Heart right ventricle (tissue), 16 donors: ENCODE data around the gene PLCB4. TPM values are rescaled to one million over a fixed set of nuclear protein-coding genes. Genes with fewer than 3 reads are reported as not detected.

ENCODE experiments used
- ATAC-seq, 8 donors: fragments of 200-7000 bp; cut with Tn5 transposase; one replicate each; pipeline ENCODE4 v1.9.1; 2020; ENCODE audit warnings: mild to moderate bottlenecking in 8 of 8, moderate library complexity in 8 of 8, moderate number of reproducible peaks in 1 of 8
- DNase-seq, 2 donors: peaks; one replicate each; pipeline ENCODE4 v3.0.0-alpha.2; 2020
- H3K27ac ChIP-seq, 10 donors: fragments of 200-600 bp; sonication (generic) in 2 of 10; one replicate each; pipeline versions ENCODE4 v1.5.0 to v1.8.0; 2020 to 2022; ENCODE audit warnings: mild to moderate bottlenecking in 3 of 10
- H3K27me3 ChIP-seq, 7 donors: fragments of 200-600 bp; one replicate each; pipeline ENCODE4 v1.8.0; 2021 to 2022; ENCODE audit warnings: mild to moderate bottlenecking in 2 of 7
- H3K36me3 ChIP-seq, 9 donors: fragments of 200-600 bp; sonication (generic) in 1 of 9; one replicate each; pipeline versions ENCODE4 v1.5.0 to v1.8.0; 2020 to 2022; ENCODE audit warnings: mild to moderate bottlenecking in 2 of 9
- H3K4me1 ChIP-seq, 9 donors: fragments of 200-600 bp; sonication (generic) in 1 of 9; one replicate each; pipeline versions ENCODE4 v1.5.0 to v1.8.0; 2020 to 2022; ENCODE audit warnings: mild to moderate bottlenecking in 4 of 9
- H3K4me3 ChIP-seq, 10 donors: fragments of 200-600 bp; sonication (generic) in 2 of 10; one replicate each; pipeline versions ENCODE4 v1.5.0 to v1.8.0; 2020 to 2022; ENCODE audit warnings: mild to moderate bottlenecking in 7 of 10, moderate library complexity in 2 of 10
- H3K9me3 ChIP-seq, 11 donors: fragments of 200-600 bp in 10 of 11; sonication (generic) in 2 of 11; one replicate each; pipeline versions ENCODE4 v1.5.0 to v1.8.0; 2013 to 2022; ENCODE audit warnings: mild to moderate bottlenecking in 2 of 11, control low read depth in 1 of 11, moderate library complexity in 1 of 11
- WGBS, 2 donors: extraction: QIAGEN DNeasy Blood & Tissue Kit; methylation state at CpG; one replicate each; pipeline ENCODE4 v1.1.7; 2013; ENCODE audit warnings: inconsistent platforms in 1 of 2; 5-methylcytosine and 5-hydroxymethylcytosine counted together
- intact Hi-C, 10 donors: fragments of 100-400 bp; cut with DNase I; formaldehyde crosslinking; loops; one replicate each; pipeline versions ENCODE4 v1.11.1 to v1.14.2; 2022
- polyA plus RNA-seq, 2 donors: library from polyadenylated mRNA; stranded (reverse); fragments of 200-250 nt; gene quantifications; one replicate each; pipeline ENCODE4 v1.2.3, GENCODE V29; 2013
- total RNA-seq, 10 donors: library from RNA; stranded (reverse); fragmentation: NEBNext Ultra II Directional in 3 of 10; extraction: Animal tissue kit (Norgen Biotek cat#: 25700) in 3 of 10; gene quantifications; one replicate each; pipeline versions ENCODE4 v1.2.1 to v1.2.4, GENCODE V29; 2021 to 2023
- TF ChIP-seq, protein P1 (sequence below), 9 donors: fragments of 200-600 bp; sonication (generic) in 2 of 9; IDR thresholded peaks; one replicate each; pipeline versions ENCODE4 v1.5.0 to v1.8.0; 2021 to 2022; ENCODE audit warnings: antibody characterized with exemption in 9 of 9, mild to moderate bottlenecking in 5 of 9, moderate library complexity in 1 of 9
- donor health status: Arrhythmogenic right ventricular cardiomyopathy.
- donor health status: ischemic (EF 13 %, LVEDD 7.1; RV severe dilation, severe dysfunction).
- donor health status: healthy with polysubstance abuse.
- donor health status: DM: no; HTN: yes; CAD: no.
- donor health status: DM: no; HTN: no; CAD: no.
- donor health status: ischemic (EF 25% LVEDD 6.9; RV normal size, moderate dysfunction).
- donor health status: ischemic (EF 25% LVEDD 5.7; RV mildly dilated, moderate dysfunction).
- donor health status: healthy.
- donor health status: DM: yes; HTN: yes; CAD: no.
- donor health status: Ischemic cardiomyopathy.
- donor health status: ischemic (EF 35%, LVEDD 5.7; RV mildly dilated, moderate dysfunction).
- donor health status: nonischemic (EF 11% LVEDD 7.7; RV severe dilation, severe dysfunction).
- donor health status: DM: yes; HTN: yes; CAD: no.
- donor health status: PGD.
- donor health status: ischemic (EF 29% LVEDD 5.4; RV normal size, mild dysfunction).
- donor health status: nonischemic (EF 23%, LVEDD 6.1; RV moderate dilation, normal function).

The PLCB4 gene
- total and polyA plus RNA-seq, 12 donors, result 3.6 to 33.3 (median 28.4) TPM

DNA sequence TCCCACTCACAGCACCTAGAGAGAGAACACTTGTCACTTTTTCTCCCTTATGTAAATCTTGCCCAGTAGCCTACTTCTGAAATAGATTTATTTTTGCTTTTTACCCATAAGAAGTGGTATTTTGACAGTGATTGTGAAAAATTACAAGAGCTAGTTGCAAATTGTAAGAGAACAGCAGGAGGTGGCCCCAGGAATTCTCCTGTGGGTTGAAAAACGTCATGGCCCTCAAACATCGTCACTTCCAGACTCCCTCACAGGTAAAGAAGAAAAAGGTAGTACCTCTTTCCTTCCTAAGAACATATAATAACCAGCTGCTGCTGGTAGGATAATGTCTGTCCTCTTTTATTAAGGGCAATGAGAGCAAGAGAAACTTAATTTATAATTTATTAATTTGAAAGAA, 376.0 kb downstream of the PLCB4 start:
- H3K36me3 ChIP-seq, result peaks cover 0 to 97% (median 13%) of the 10 kb centered on the region in 9 donors
- no peaks in the 10 kb centered on the region for H3K27me3 ChIP-seq
- no peak for DNase-seq
- WGBS, 2 donors, result 40 to 68% methylated on average over 2 of the region's 2 CpGs
- no peaks in the 10 kb centered on the region for H3K9me3 ChIP-seq
- H3K4me1 ChIP-seq, result no peaks in the 10 kb centered on the region
- TF ChIP-seq, protein P1, sequence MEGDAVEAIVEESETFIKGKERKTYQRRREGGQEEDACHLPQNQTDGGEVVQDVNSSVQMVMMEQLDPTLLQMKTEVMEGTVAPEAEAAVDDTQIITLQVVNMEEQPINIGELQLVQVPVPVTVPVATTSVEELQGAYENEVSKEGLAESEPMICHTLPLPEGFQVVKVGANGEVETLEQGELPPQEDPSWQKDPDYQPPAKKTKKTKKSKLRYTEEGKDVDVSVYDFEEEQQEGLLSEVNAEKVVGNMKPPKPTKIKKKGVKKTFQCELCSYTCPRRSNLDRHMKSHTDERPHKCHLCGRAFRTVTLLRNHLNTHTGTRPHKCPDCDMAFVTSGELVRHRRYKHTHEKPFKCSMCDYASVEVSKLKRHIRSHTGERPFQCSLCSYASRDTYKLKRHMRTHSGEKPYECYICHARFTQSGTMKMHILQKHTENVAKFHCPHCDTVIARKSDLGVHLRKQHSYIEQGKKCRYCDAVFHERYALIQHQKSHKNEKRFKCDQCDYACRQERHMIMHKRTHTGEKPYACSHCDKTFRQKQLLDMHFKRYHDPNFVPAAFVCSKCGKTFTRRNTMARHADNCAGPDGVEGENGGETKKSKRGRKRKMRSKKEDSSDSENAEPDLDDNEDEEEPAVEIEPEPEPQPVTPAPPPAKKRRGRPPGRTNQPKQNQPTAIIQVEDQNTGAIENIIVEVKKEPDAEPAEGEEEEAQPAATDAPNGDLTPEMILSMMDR (IDR thresholded peaks at IDR 0.05), result no peak
- ATAC-seq, result no peak
- intact Hi-C loops, result no loop called here
- H3K27ac ChIP-seq, result no peak overlapping the region
- no peak overlapping the region for H3K4me3 ChIP-seq

DNA sequence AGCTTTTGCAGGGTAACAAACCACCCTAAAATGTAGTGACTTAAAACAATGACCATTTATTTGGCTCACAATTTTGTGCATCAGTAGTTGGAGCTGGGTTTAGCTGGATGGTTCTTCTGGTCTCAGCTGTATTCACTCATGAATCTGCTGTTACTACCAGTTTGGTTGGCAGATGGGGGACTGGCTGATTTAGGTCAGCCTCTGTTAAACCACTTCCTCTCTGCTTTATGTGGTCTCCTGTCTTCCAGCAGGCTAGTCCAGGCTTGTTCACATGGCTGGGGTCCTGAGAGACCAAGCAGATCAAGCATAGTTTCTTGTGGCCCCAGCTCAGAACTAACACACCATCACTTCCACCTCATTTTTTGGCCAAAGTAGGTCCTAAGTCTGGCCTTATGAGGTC, 378.3 kb downstream of the PLCB4 start:
- intact Hi-C loops, result no loop called here
- peaks cover 0 to 98% (median 0%) of the 10 kb centered on the region in 9 donors for H3K36me3 ChIP-seq
- H3K4me1 ChIP-seq, result no peaks in the 10 kb centered on the region
- H3K4me3 ChIP-seq, result no peak overlapping the region
- no peaks in the 10 kb centered on the region for H3K9me3 ChIP-seq
- DNase-seq (no peak), ATAC-seq (no peak)
- TF ChIP-seq, protein P1 (IDR thresholded peaks at IDR 0.05), result no peak
- H3K27me3 ChIP-seq, result no peaks in the 10 kb centered on the region
- H3K27ac ChIP-seq, result no peak overlapping the region

DNA sequence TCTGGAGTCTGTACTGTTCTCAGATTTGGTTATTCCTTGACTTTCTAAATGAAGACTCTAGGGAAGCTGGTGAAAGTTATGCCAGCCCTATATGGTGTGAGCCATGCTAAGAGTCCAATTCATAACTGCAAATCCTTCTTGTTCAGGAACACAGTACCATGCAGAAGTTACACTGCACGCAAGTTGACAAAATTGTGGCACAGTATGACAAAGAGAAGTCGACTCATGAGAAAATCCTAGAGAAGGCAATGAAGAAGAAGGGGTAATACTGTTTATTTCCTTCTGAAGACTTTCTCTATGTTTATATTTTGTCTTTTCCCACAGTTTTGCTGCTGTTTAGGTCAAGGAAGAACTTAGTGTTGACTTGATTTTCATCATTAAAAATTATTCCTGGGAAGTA, 384.3 kb downstream of the PLCB4 start:
- H3K27ac ChIP-seq, result no peak overlapping the region
- DNase-seq (no peak), ATAC-seq (no peak)
- H3K4me1 ChIP-seq, result peaks cover 0 to 5% (median 0%) of the 10 kb centered on the region in 9 donors
- no peak overlapping the region for H3K4me3 ChIP-seq
- no peaks in the 10 kb centered on the region for H3K27me3 ChIP-seq
- no peaks in the 10 kb centered on the region for H3K9me3 ChIP-seq
- H3K36me3 ChIP-seq, result peaks cover 0 to 98% (median 3%) of the 10 kb centered on the region in 9 donors
- TF ChIP-seq, protein P1 (IDR thresholded peaks at IDR 0.05), result no peak
- intact Hi-C loops, result no loop called here
- 96 to 100% methylated on average over 2 of the region's 2 CpGs for WGBS, 2 donors

DNA sequence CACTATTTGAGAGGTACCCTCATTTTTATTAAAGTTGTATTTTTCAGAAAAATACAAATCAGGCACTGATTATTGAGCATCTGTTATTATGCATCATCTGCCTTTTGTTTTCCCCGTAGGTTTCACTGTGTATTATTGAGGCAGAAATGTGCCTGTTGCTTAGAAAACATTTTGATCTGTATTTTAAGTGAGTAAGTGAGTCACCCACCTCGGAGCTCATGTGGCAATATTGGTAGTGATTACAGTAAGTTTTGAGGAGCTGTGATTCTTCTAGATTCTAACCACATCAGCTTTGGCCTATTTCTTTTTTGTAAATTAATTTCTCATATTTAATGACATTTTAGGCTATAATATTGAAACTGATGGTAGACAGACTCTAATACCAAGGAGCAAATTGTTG, 385.9 kb downstream of the PLCB4 start:
- no peak for ATAC-seq
- DNase-seq, result no peak
- Histone ChIP-seq H3K4me1 (peaks cover 0 to 5% (median 0%) of the 10 kb centered on the region in 9 donors), H3K4me3 (no peak overlapping the region), H3K27ac (no peak overlapping the region), H3K27me3 (no peaks in the 10 kb centered on the region), H3K9me3 (no peaks in the 10 kb centered on the region), H3K36me3 (peaks cover 0 to 100% (median 10%) of the 10 kb centered on the region in 9 donors)
- intact Hi-C loops, result no loop called here
- whole genome bisulfite sequencing, 2 donors, result 90 to 91% methylated on average over 2 of the region's 2 CpGs
- TF ChIP-seq, protein P1 (IDR thresholded peaks at IDR 0.05), result no peak
